Endothelial cell (in vitro differentiated cells): ENCODE results near the gene CDHR2. TPM values are rescaled to one million over a fixed set of nuclear protein-coding genes. Genes with fewer than 3 reads are reported as not detected.

Experiments
- DNase-seq: peaks from one replicate; pipeline ENCODE4 v3.0.0; 2021; ENCODE audit warnings: low spot score
- H3K27ac Mint-ChIP-seq: one replicate; pipeline ENCODE4 v1.8.0; 2021; ENCODE audit warnings: mixed read lengths, inconsistent platforms; ENCODE audit not compliant: unreplicated experiment
- H3K27me3 Mint-ChIP-seq: one replicate; pipeline ENCODE4 v1.8.0; 2021; ENCODE audit warnings: mild to moderate bottlenecking, moderate library complexity, mixed read lengths, inconsistent platforms; ENCODE audit not compliant: unreplicated experiment
- H3K36me3 Mint-ChIP-seq: one replicate; pipeline ENCODE4 v1.8.0; 2021; ENCODE audit warnings: mild to moderate bottlenecking, low read depth, mixed read lengths, inconsistent platforms; ENCODE audit not compliant: unreplicated experiment
- H3K4me1 Mint-ChIP-seq: one replicate; pipeline ENCODE4 v1.8.0; 2021; ENCODE audit warnings: mild to moderate bottlenecking, mixed read lengths, inconsistent platforms; ENCODE audit not compliant: unreplicated experiment
- H3K4me3 Mint-ChIP-seq: one replicate; pipeline ENCODE4 v1.8.0; 2021; ENCODE audit warnings: mild to moderate bottlenecking, mixed read lengths, inconsistent platforms; ENCODE audit not compliant: unreplicated experiment
- H3K9me3 Mint-ChIP-seq: one replicate; pipeline ENCODE4 v1.8.0; 2021; ENCODE audit warnings: mixed read lengths, inconsistent platforms; ENCODE audit not compliant: unreplicated experiment
- total RNA-seq: library from RNA; stranded (reverse); fragmentation: NEBNext Ultra II Directional; extraction: Animal tissue kit (Norgen Biotek cat#: 25700); gene quantifications from one replicate; pipeline ENCODE4 v1.2.1, GENCODE V29; 2021; ENCODE audit not compliant: unreplicated experiment
- TF ChIP-seq, protein P1 (sequence below): fragments of 200-600 bp; sonication (generic); IDR thresholded peaks from one replicate; pipeline ENCODE4 v1.5.0; 2021; ENCODE audit warnings: antibody characterized with exemption; ENCODE audit not compliant: unreplicated experiment

CDHR2 gene
- total RNA-seq, 1 donor from 2014 or later: 0.85 TPM

DNA sequence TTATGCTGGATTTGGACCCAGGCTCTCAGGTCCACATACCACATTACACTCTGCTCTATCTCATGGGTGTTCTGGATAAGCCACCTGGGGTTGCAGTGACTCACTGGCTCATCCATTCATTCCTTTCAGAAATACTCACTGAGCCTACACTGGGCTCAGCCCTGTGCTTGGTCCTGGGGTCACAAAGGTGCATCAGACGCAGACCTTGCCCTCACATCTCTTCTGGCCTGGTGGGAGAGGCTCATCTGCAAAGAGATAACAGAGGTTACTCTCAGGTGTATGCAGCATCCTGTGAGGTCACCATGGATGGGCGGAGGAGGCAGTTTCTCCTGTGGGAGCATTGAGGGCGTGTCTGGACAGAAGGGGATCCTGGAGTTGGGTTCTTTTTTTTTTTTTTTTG, 12.1 kb downstream of the CDHR2 start:
- Mint-ChIP-seq H3K36me3 (no peaks in the 10 kb centered on the region), H3K9me3 (no peaks in the 10 kb centered on the region), H3K27me3 (peaks cover 5% of the 10 kb centered on the region), H3K4me3 (no peak overlapping the region), H3K4me1 (peaks cover 3% of the 10 kb centered on the region), H3K27ac (no peak overlapping the region)
- TF ChIP-seq, protein P1, sequence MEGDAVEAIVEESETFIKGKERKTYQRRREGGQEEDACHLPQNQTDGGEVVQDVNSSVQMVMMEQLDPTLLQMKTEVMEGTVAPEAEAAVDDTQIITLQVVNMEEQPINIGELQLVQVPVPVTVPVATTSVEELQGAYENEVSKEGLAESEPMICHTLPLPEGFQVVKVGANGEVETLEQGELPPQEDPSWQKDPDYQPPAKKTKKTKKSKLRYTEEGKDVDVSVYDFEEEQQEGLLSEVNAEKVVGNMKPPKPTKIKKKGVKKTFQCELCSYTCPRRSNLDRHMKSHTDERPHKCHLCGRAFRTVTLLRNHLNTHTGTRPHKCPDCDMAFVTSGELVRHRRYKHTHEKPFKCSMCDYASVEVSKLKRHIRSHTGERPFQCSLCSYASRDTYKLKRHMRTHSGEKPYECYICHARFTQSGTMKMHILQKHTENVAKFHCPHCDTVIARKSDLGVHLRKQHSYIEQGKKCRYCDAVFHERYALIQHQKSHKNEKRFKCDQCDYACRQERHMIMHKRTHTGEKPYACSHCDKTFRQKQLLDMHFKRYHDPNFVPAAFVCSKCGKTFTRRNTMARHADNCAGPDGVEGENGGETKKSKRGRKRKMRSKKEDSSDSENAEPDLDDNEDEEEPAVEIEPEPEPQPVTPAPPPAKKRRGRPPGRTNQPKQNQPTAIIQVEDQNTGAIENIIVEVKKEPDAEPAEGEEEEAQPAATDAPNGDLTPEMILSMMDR: no peak
- no peak for DNase-seq

DNA sequence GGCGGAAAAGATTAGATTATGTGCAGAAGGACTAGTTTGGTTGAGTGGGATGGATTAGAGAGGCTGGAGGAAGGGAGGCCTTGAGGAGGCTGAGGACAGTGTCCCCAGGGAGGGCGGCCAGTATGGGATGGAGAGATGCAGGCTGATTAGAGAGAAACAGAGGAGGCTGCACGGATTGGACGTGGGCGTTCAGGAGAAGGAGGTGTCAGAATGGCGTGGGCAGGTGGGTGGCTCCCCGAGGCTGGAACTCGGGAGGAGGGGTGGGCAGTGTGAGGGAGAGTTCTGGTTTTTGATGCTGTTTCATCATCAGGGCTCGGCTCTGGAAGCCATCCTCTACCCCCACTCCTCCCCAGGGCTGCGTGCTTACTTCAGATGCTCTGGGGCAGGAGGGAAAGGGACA, 13.0 kb downstream of the CDHR2 start:
- H3K4me3 Mint-ChIP-seq: no peak overlapping the region
- no peaks in the 10 kb centered on the region for H3K9me3 Mint-ChIP-seq
- TF ChIP-seq, protein P1: no peak
- no peaks in the 10 kb centered on the region for H3K36me3 Mint-ChIP-seq
- DNase-seq: no peak
- no peak overlapping the region for H3K27ac Mint-ChIP-seq
- H3K4me1 Mint-ChIP-seq: no peaks in the 10 kb centered on the region
- peaks cover 5% of the 10 kb centered on the region for H3K27me3 Mint-ChIP-seq

DNA sequence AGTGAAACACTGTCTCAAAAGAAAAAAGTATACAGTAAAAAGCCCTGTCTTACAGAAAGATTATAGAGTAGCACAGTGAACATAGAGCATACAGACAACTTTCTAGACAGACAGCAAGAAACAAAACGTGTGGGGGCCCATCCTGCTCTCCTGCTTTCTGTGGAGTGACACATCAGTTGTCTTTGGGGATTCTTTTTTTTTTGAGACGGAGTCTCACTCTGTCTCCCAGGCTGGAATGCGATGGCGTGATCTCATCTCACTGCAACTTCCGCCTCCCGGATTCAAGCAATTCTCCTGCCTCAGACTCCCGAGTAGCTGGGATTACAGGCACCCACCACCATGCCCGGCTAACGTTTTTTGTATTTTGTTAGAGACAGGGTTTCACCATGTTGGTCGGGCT, 14.9 kb downstream of the CDHR2 start:
- Mint-ChIP-seq H3K4me3 (no peak overlapping the region), H3K27ac (no peak overlapping the region), H3K9me3 (no peaks in the 10 kb centered on the region), H3K27me3 (peaks cover 5% of the 10 kb centered on the region), H3K36me3 (no peaks in the 10 kb centered on the region), H3K4me1 (no peaks in the 10 kb centered on the region)
- DNase-seq: no peak
- TF ChIP-seq, protein P1: no peak

DNA sequence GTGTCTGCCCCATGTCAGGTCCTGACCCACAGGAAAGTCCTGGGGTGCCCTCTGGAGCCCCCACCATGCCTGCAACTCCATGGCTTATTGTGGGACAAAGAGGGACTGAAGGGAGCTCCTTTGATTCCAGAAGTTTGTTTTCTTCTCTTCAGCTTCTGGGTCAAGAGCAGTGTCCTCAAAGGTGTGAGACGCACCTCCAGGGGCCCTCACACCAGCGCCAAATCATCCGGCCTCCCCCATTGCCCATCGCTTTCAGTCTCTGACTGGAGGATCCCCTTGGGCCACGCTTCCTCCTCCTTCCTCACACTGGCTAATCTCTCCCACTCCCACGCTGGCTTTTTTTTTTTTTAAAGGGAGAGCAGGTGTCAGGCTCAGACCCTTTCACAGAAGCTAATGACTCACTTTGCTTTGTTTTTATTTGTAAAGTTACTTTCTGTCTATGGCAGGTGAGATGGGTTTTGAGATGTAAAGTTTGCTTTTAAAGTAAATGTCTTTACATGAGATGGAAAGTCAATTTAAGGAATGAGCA, 16.7 kb downstream of the CDHR2 start:
- Mint-ChIP-seq H3K36me3 (no peaks in the 10 kb centered on the region), H3K4me3 (no peak overlapping the region), H3K27ac (no peak overlapping the region), H3K4me1 (no peaks in the 10 kb centered on the region), H3K27me3 (peaks cover 3% of the 10 kb centered on the region), H3K9me3 (no peaks in the 10 kb centered on the region)
- TF ChIP-seq, protein P1: no peak
- DNase-seq: no peak

DNA sequence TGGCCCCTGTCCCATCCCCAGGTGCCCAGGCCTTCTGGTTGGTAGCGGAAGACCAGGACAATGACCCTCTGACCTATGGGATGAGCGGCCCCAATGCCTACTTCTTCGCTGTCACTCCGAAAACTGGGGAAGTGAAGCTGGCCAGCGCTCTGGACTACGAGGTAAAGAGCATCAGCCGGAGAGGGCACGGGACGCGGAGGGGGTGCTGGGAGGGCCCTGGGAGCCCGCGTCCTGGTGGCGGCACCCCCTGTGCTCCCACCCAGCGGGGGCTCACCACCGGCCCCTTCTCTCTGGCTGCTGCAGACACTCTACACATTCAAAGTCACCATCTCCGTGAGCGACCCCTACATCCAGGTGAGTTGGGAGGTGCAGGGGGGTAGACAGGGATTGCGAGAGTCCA, 19.5 kb downstream of the CDHR2 start:
- Mint-ChIP-seq H3K9me3 (no peaks in the 10 kb centered on the region), H3K4me3 (no peak overlapping the region), H3K27ac (no peak overlapping the region), H3K4me1 (no peaks in the 10 kb centered on the region), H3K27me3 (no peaks in the 10 kb centered on the region), H3K36me3 (no peaks in the 10 kb centered on the region)
- TF ChIP-seq, protein P1: no peak
- no peak for DNase-seq
